ENCODE results near the gene POLR3E.
A peak's percentile ranks its signal among the peaks of the same experiment; 100 is the strongest.
"Not testable (repeated sequence)": the region's sequence is repeated elsewhere in the genome, so short reads cannot be mapped to it uniquely, and the experiment has no call there.

POLR3E gene

GRCh38 chr16:22297871-22298733 lies 893 bp downstream of the POLR3E start:
- peaks cover 38% of the 10 kb centered on the region for H3K36me3 Mint-ChIP-seq (ENCODE audit: low read depth)
- intact Hi-C loops (cut with micrococcal nuclease): loop anchor here (1.0 kb wide), 2 partner anchors 91 to 108 kb away; no protein-coding TSS in a partner anchor
- H3K27me3 Mint-ChIP-seq: no peaks in the 10 kb centered on the region
- H3K9me3 Mint-ChIP-seq: no peaks in the 10 kb centered on the region
- H3K4me1 Mint-ChIP-seq (ENCODE audit: low read depth): peaks cover 41% of the 10 kb centered on the region
- H3K27ac Mint-ChIP-seq: peak overlapping the region; percentile 94
- peak overlapping the region; percentile 95 for H3K4me3 Mint-ChIP-seq

- Mint-ChIP-seq H3K36me3 (ENCODE audit: low read depth) (peaks cover 48% of the 10 kb centered on the region), H3K9me3 (no peaks in the 10 kb centered on the region), H3K27ac (peak overlapping the region; percentile 94), H3K4me3 (no peak overlapping the region), H3K27me3 (no peaks in the 10 kb centered on the region), H3K4me1 (ENCODE audit: low read depth) (peaks cover 41% of the 10 kb centered on the region)
- intact Hi-C loops (cut with micrococcal nuclease): no loop called here
Observed at GRCh38 chr16:22299036-22299435, 1.8 kb downstream of the POLR3E start.

- H3K27me3 Mint-ChIP-seq: no peaks in the 10 kb centered on the region
- H3K4me1 Mint-ChIP-seq (ENCODE audit: low read depth): peaks cover 41% of the 10 kb centered on the region
- peaks cover 63% of the 10 kb centered on the region for H3K36me3 Mint-ChIP-seq (ENCODE audit: low read depth)
- intact Hi-C loops (cut with micrococcal nuclease): no loop called here
- no peak overlapping the region for H3K27ac Mint-ChIP-seq
- H3K4me3 Mint-ChIP-seq: no peak overlapping the region
- H3K9me3 Mint-ChIP-seq: no peaks in the 10 kb centered on the region
Observed at GRCh38 chr16:22300427-22301071, 3.3 kb downstream of the POLR3E start.

GRCh38 chr16:22301423-22301822 lies 4.2 kb downstream of the POLR3E start:
- peaks cover 36% of the 10 kb centered on the region for H3K4me1 Mint-ChIP-seq (ENCODE audit: low read depth)

GRCh38 chr16:22302776-22303363 lies 5.7 kb downstream of the POLR3E start:
- H3K4me3 Mint-ChIP-seq: no peak overlapping the region
- peaks cover 74% of the 10 kb centered on the region for H3K36me3 Mint-ChIP-seq (ENCODE audit: low read depth)
- H3K9me3 Mint-ChIP-seq: no peaks in the 10 kb centered on the region
- no peak overlapping the region for H3K27ac Mint-ChIP-seq
- H3K4me1 Mint-ChIP-seq (ENCODE audit: low read depth): peaks cover 30% of the 10 kb centered on the region
- no peaks in the 10 kb centered on the region for H3K27me3 Mint-ChIP-seq
- intact Hi-C loops (cut with micrococcal nuclease): no loop called here

More at GRCh38 chr16:22301423-22301822, 4.2 kb downstream of the POLR3E start:
- H3K27me3 Mint-ChIP-seq; H3K9me3 Mint-ChIP-seq; H3K27ac Mint-ChIP-seq; H3K4me3 Mint-ChIP-seq; intact Hi-C loops (cut with micrococcal nuclease): not testable (repeated sequence)
- H3K36me3 Mint-ChIP-seq (ENCODE audit: low read depth): peaks cover 68% of the 10 kb centered on the region

- Mint-ChIP-seq H3K4me1 (ENCODE audit: low read depth) (peaks cover 16% of the 10 kb centered on the region), H3K4me3 (no peak overlapping the region), H3K27me3 (no peaks in the 10 kb centered on the region)
Observed at GRCh38 chr16:22304411-22304810, 7.2 kb downstream of the POLR3E start.

GRCh38 chr16:22306788-22307187 lies 9.6 kb downstream of the POLR3E start:
- Mint-ChIP-seq H3K36me3 (ENCODE audit: low read depth) (peaks cover 92% of the 10 kb centered on the region), H3K9me3 (no peaks in the 10 kb centered on the region), H3K4me1 (ENCODE audit: low read depth) (no peaks in the 10 kb centered on the region), H3K27me3 (no peaks in the 10 kb centered on the region), H3K4me3 (no peak overlapping the region), H3K27ac (no peak overlapping the region)
- intact Hi-C loops (cut with micrococcal nuclease): no loop called here

More at GRCh38 chr16:22304411-22304810, 7.2 kb downstream of the POLR3E start:
- peaks cover 82% of the 10 kb centered on the region for H3K36me3 Mint-ChIP-seq (ENCODE audit: low read depth)
- no peaks in the 10 kb centered on the region for H3K9me3 Mint-ChIP-seq
- intact Hi-C loops (cut with micrococcal nuclease): no loop called here
- H3K27ac Mint-ChIP-seq: no peak overlapping the region

- intact Hi-C loops (cut with micrococcal nuclease): no loop called here
- H3K27ac Mint-ChIP-seq: no peak overlapping the region
- H3K4me1 Mint-ChIP-seq (ENCODE audit: low read depth): no peaks in the 10 kb centered on the region
- no peak overlapping the region for H3K4me3 Mint-ChIP-seq
- H3K27me3 Mint-ChIP-seq: no peaks in the 10 kb centered on the region
- peaks cover 92% of the 10 kb centered on the region for H3K36me3 Mint-ChIP-seq (ENCODE audit: low read depth)
- H3K9me3 Mint-ChIP-seq: no peaks in the 10 kb centered on the region
Observed at GRCh38 chr16:22307838-22308237, 10.6 kb downstream of the POLR3E start.

- H3K27ac Mint-ChIP-seq: peak overlapping the region; percentile 18
- no peaks in the 10 kb centered on the region for H3K9me3 Mint-ChIP-seq
- H3K36me3 Mint-ChIP-seq (ENCODE audit: low read depth): peaks cover 92% of the 10 kb centered on the region
- H3K4me3 Mint-ChIP-seq: no peak overlapping the region
- H3K27me3 Mint-ChIP-seq: no peaks in the 10 kb centered on the region
- H3K4me1 Mint-ChIP-seq (ENCODE audit: low read depth): no peaks in the 10 kb centered on the region
- intact Hi-C loops (cut with micrococcal nuclease): no loop called here
Observed at GRCh38 chr16:22308824-22309520, 11.8 kb downstream of the POLR3E start.

GRCh38 chr16:22311520-22311919 lies 14.3 kb downstream of the POLR3E start:
- H3K9me3 Mint-ChIP-seq: no peaks in the 10 kb centered on the region
- no peaks in the 10 kb centered on the region for H3K27me3 Mint-ChIP-seq
- no peak overlapping the region for H3K27ac Mint-ChIP-seq
- no peak overlapping the region for H3K4me3 Mint-ChIP-seq
- intact Hi-C loops (cut with micrococcal nuclease): no loop called here
- peaks cover 96% of the 10 kb centered on the region for H3K36me3 Mint-ChIP-seq (ENCODE audit: low read depth)
- no peaks in the 10 kb centered on the region for H3K4me1 Mint-ChIP-seq (ENCODE audit: low read depth)

- no peaks in the 10 kb centered on the region for H3K27me3 Mint-ChIP-seq
- intact Hi-C loops (cut with micrococcal nuclease): no loop called here
- no peak overlapping the region for H3K4me3 Mint-ChIP-seq
- no peak overlapping the region for H3K27ac Mint-ChIP-seq
- no peaks in the 10 kb centered on the region for H3K9me3 Mint-ChIP-seq
- no peaks in the 10 kb centered on the region for H3K4me1 Mint-ChIP-seq (ENCODE audit: low read depth)
- H3K36me3 Mint-ChIP-seq (ENCODE audit: low read depth): peaks cover 96% of the 10 kb centered on the region
Observed at GRCh38 chr16:22312897-22313781, 15.9 kb downstream of the POLR3E start.

GRCh38 chr16:22313876-22314470 lies 16.8 kb downstream of the POLR3E start:
- intact Hi-C loops (cut with micrococcal nuclease): no loop called here
- Mint-ChIP-seq H3K27ac (no peak overlapping the region), H3K36me3 (ENCODE audit: low read depth) (peaks cover 94% of the 10 kb centered on the region), H3K9me3 (no peaks in the 10 kb centered on the region), H3K4me1 (ENCODE audit: low read depth) (no peaks in the 10 kb centered on the region), H3K4me3 (no peak overlapping the region), H3K27me3 (no peaks in the 10 kb centered on the region)
